GM21529 (cell line): ENCODE results near the gene MYH11.

Experiments
- ATAC-seq: cut with Tn5 transposase; IDR thresholded peaks from one replicate; pipeline ENCODE4 v1.9.1; 2021; ENCODE audit not compliant: unreplicated experiment

The MYH11 gene

GRCh38 chr16:15856901-15857698, at the start of gene MYH11:
Gene MYH11, minus strand, starts transcription at chr16:15857028. Its CDS starts 18,776 bp downstream, at chr16:15838252.
- ATAC-seq, result no peak

GRCh38 chr16:15906439-15906838, 49.6 kb upstream of the MYH11 start:
- ATAC-seq, result no peak

GRCh38 chr16:15903960-15904359, 47.1 kb upstream of the MYH11 start:
- no peak for ATAC-seq

- no peak for ATAC-seq
Observed at GRCh38 chr16:15900901-15901500, 44.2 kb upstream of the MYH11 start.

DNA sequence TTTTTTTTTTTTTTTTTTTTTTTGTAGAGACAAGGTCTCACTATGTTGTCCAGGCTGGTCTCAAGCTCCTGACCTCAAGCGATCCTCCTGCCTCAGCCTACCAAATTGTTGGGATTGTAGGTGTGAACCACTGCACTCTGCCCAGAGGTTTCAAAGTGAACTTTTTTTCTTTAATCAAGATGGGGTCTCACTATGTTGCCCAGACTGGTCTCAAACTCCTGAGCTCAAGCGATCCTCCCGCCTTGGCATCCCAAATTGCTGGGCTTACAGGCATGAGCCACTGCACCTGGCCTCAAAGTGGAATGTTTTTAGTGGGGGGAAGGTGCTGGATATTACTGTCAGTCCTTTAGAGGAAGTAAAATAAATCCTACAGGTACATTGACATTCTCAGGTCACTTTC, 43.5 kb upstream of the MYH11 start:
- no peak for ATAC-seq

DNA sequence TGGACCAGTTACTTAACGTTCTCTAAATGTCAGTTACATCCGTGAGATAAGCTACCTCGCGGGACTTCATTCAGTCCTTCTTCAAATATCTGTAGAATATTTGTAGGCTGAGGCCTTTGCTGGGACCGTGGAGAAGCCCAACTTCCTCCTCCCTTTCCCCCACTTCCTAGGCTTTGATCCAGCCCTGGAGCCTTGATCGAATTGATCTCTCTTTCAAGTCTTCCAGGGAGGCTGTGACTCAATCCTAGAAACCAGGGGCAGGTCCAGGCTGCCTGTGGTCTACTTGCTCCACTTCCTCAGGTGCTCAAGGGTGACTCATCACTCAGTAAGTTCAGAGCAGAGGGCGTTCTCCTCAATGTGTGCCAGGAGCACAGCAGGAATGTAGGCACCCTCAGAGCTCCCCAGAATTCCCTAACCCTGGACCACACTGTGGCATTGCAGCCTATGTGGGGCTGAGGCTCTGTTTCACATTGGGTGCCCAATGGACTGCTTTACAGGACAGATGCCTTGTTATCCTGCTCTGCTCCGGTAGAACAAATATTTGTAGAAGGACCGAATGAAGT, 42.8 kb upstream of the MYH11 start:
- ATAC-seq, result peak; percentile 73

GRCh38 chr16:15898654-15899053, 41.8 kb upstream of the MYH11 start:
- ATAC-seq, result no peak

DNA sequence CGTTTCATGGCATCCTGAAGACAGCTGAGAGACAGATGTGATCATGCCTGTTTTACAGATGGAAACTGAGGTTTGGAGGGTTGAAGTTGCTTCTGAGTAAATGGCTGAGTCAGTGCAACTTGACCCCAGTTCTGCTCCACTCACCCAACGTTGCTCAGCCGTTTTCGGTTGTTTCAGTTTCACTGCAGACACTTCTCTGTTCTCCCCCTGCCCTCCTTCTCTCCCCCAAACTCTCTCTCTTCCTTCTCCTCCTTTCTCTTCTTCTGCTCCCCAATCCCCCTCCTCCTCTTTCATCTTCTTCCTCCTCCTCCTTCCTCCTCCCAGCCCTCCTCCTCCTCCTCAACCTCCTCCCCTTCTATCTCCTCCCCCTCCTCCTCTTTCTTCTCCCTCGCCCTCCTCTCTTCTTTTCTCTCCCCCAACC, 41.0 kb upstream of the MYH11 start:
- peak; percentile 62 for ATAC-seq

GRCh38 chr16:15897121-15897780, 40.4 kb upstream of the MYH11 start:
- no peak for ATAC-seq

DNA sequence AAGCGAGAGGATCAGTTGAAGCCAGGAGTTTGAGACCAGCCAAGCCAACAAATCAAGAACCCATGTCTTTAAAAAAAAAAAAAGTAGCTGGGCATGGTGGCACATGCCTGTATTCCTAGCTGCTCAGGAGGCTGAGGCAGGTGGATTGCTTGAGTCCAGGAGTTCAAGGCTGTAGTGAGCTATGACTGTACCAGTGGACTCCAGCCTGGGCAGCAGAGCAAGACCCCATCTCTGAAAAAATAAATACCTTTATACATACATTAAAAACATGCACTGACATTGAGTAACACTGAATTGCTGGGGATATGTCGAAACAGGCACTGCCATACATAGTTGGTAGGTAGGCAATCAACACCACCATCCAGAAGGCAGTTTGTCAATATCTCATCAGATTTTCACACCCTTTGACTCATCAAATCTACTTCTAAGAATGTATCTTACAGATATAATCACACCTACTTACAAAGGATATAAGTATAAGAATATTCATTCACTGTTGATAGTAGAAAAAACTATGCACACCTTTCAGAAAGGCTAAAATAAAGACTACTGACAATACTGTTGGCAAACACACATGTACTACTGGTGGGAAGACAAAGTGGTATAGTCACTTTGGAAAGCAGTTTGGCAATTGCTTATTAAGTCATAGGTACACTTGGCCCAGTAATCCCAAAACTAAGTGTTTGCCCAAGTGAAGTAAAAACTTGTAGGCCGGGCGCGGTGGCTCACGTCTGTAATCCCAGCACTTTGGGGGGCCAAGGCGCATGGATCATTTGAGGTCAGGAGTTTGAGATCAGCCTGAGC, 37.9 kb upstream of the MYH11 start:
- ATAC-seq, result no peak

GRCh38 chr16:15891508-15891907, 34.7 kb upstream of the MYH11 start:
- ATAC-seq, result no peak

DNA sequence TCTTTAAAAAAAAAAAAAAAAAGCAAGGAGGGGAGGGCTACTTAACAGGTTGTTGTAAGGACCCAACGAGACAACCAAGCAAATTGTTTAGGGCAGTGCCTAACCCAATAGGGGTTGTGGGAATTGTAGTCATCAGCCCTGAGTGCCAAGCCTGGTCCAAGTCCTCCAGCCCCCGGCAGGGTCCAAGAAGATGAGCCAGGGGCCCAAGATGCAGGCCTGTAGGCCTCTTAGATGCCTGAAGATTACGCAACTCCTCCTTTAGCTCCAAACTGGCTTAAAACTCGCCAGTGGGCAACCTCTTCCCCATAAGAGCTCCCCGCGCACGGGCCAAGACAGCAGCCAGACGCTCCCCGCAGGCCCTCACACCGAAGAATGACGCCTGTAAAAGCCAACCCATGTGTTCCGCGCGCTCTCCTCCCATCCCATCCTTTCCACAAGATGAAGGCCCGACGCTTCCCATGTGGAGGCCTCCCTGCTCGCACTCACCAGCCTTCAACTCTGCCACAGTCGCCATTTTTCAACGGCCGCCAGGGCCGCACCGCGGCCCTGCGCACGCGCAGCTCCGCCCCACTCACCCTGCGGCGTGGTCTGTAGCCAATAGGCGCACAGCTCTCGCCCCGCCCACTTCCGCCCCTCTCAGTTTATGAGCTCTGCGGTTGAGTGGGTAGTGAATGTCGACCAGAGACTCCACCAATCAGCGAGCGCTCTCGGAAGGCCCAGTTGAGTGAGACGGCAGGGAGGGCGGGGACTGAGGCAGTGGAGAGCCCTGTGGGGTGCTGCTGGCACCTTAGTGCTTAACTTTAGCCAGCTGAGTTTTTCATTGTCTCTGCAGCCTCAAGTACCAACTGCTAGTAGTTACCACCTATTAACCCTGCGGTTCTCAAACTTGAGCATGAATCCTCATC, 31.5 kb upstream of the MYH11 start, which contains the start of gene CEP20:
TSS of gene CEP20 (minus strand) at position 532 of the 905 bp plus-strand sequence. CDS start at position 514, 18 bp downstream.
- peak; percentile 97 for ATAC-seq

- ATAC-seq, result no peak
Observed at GRCh38 chr16:15887283-15887682, 30.5 kb upstream of the MYH11 start.

DNA sequence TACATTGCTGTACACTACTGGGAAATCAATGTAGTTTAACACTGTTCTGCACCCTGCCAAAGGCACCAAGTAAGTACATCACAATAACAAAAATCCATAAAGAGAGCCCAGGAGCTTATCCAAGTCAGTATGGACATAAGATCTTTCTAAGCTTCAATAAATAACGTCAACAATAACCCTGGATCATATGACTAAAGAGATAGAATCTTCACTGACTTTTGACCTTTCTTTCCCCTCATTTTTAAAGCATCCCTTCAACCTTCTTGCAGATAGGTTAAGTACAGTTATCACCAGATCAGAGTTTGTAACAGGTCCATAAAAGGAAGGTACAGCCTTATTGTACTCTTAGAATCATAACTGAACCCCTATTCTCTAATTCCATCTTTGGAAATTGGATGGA, 29.2 kb upstream of the MYH11 start:
- ATAC-seq, result no peak

- ATAC-seq, result no peak
Observed at GRCh38 chr16:15885560-15886001, 28.8 kb upstream of the MYH11 start.

DNA sequence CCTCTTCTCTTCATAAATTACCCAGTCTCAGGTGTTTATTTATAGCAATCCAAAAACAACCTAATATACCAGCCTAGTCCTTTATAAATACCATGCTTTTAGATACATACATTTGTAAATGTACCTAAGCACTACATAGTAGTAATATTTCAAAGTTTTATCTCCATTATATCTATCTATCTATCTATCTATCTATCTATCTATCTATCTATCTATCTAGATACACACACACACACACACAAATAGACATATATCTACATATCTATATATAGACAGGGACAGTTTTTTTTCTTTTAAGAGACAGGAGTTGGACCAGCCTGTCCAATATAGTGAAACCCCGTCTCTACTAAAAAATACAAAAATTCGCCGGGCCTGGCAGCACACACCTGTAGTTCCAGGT, 25.7 kb upstream of the MYH11 start:
- ATAC-seq, result no peak

- no peak for ATAC-seq
Observed at GRCh38 chr16:15881794-15882379, 25.1 kb upstream of the MYH11 start.

GRCh38 chr16:15880434-15881308, 23.8 kb upstream of the MYH11 start:
- ATAC-seq, result no peak
